ENCODE measurements around the gene FBXW2. TPM values are rescaled to one million over a fixed set of nuclear protein-coding genes. Genes with fewer than 3 reads are reported as not detected.

The FBXW2 gene
- total and polyA plus RNA-seq, 10 of the 15 experiments (the other 5 are each of a cell fraction or from before 2014, with no cell fraction given) = 2.9 to 56.9 (median 39.1) TPM

DNA sequence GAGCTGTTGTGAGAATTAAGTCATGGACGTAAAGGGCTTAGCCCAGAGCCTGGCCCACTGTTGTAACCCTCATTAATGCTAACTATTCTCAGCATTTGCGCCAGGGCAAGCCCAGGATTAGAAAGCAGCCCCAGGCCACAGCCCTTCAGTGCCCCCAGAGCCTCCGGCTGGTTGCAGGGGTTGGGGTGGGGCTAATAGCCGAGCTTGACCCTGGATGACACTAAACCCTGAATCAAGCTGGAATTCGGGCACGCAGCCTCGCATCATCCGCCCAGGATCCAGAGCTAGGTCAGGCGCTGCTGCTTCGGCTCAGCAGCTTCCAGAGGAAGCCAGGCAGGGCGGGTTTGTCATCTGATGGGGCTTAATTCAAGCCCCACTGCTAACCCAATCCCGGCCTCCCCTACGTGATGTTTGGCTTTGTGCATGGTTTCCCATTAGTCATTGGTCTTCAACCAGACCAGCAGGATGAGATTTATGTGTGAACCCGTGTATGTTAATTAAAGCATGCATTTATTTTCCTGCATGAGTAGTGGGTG, 77.8 kb downstream of the FBXW2 start:
- H3K9ac ChIP-seq (ENCODE audit: control insufficient read depth, insufficient read depth, low read length) = no peak overlapping the region
- DNase-seq (ENCODE audit: low read depth, low spot score) (no peak), FAIRE-seq (no peak), ATAC-seq (no peak)
- H3K4me1 ChIP-seq (ENCODE audit: control insufficient read depth, insufficient read depth, low read length) = peaks cover 15% of the 10 kb centered on the region
- ChIA-PET CTCF (interaction anchor here (1.6 kb wide), 1 partner anchor 356 kb away, joined by 3 read pairs; no protein-coding TSS in a partner anchor), SMC1A (ENCODE audit: uncharacterized antibody, unreplicated experiment) (no interaction called here), POLR2A (interaction anchor here (0.7 kb wide), 1 partner anchor 78 kb away, joined by 3 read pairs; the partner anchor contains the start of gene FBXW2), RAD21 (ENCODE audit: unreplicated experiment) (no interaction called here)
- 84% methylated on average over 14 of the region's 14 CpGs for WGBS (ENCODE audit: insufficient coverage, insufficient replicate concordance, low lambda C conversion rate, missing lambda C conversion rate)
- H2AFZ ChIP-seq (ENCODE audit: control insufficient read depth, low read depth, low read length) = peak overlapping the region; percentile 81; the same call in 1 of the 2 replicates
- no peak overlapping the region for H3K4me3 ChIP-seq
- TF ChIP-seq CTCF (IDR thresholded peaks at IDR 0.05 in 2 of 3, conservative IDR thresholded peaks at IDR 0.05 in 1 of 3; ENCODE audit: control insufficient read depth in 2 of 3, extremely low read depth in 1 of 3, insufficient read depth in 1 of 3, low read depth in 3 of 3, low read length in 3 of 3) = no peak
- no peak for TF ChIP-seq STAT3 (IDR thresholded peaks at IDR 0.05; ENCODE audit: low read depth, low read length)
- TF ChIP-seq KDM1A (IDR thresholded peaks at IDR 0.05; ENCODE audit: borderline replicate concordance) = no peak
- TF ChIP-seq, protein P1, sequence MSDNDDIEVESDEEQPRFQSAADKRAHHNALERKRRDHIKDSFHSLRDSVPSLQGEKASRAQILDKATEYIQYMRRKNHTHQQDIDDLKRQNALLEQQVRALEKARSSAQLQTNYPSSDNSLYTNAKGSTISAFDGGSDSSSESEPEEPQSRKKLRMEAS (IDR thresholded peaks at IDR 0.05; ENCODE audit: low read depth, low read length) = no peak
- TF ChIP-seq MTA3 (IDR thresholded peaks at IDR 0.05; ENCODE audit: borderline replicate concordance, low read length) = no peak
- TF ChIP-seq SMAD1 (IDR thresholded peaks at IDR 0.05; ENCODE audit: low read depth, partially characterized antibody) = no peak
- TF ChIP-seq RBBP5 (conservative IDR thresholded peaks at IDR 0.05) = no peak
- TF ChIP-seq BCL3 (IDR thresholded peaks at IDR 0.05; ENCODE audit: borderline replicate concordance, insufficient read depth, low read depth, low read length, poor library complexity, severe bottlenecking) = no peak
- TF ChIP-seq ETV6 (conservative IDR thresholded peaks at IDR 0.05 in 1 of 2, IDR thresholded peaks at IDR 0.05 in 1 of 2; ENCODE audit: borderline replicate concordance in 1 of 2, low read depth in 1 of 2) = no peak
- TF ChIP-seq POLR2AphosphoS2 (IDR thresholded peaks at IDR 0.05; ENCODE audit: low read depth, low read length) = no peak
- no peak for TF ChIP-seq SMAD5 (IDR thresholded peaks at IDR 0.05; ENCODE audit: low read depth)
- TF ChIP-seq RELA (IDR thresholded peaks at IDR 0.05; ENCODE audit: borderline replicate concordance, partially characterized antibody) = no peak
- no peak for TF ChIP-seq PAX5 (IDR thresholded peaks at IDR 0.05; ENCODE audit: borderline replicate concordance, low read depth, low read length)
- intact Hi-C loops (cut with micrococcal nuclease; ENCODE audit: unreplicated experiment) (no loop called here), in situ Hi-C loops (cut with MboI) (no loop called here)
- no TSS peak for BruUV-seq (replicated peaks)
- H3K9me3 ChIP-seq (replicated peaks; ENCODE audit: control insufficient read depth, insufficient read depth, low read length) = no peaks in the 10 kb centered on the region; the same call in 2 of the 3 replicates
- no peaks in the 10 kb centered on the region for H3K36me3 ChIP-seq (ENCODE audit: control insufficient read depth in 2 of 2, insufficient read depth in 2 of 2, low read length in 1 of 2)
- H4K20me1 ChIP-seq (ENCODE audit: control insufficient read depth, insufficient read depth) = no peaks in the 10 kb centered on the region
- H3K79me2 ChIP-seq (ENCODE audit: control insufficient read depth, insufficient read depth, low read length) = no peaks in the 10 kb centered on the region; the same call in 1 of the 2 replicates
- peak overlapping the region; percentile 84 for H3K4me2 ChIP-seq (ENCODE audit: control insufficient read depth, insufficient read depth)
- H3K27ac ChIP-seq (ENCODE audit: control insufficient read depth, insufficient read depth) = no peak overlapping the region
- H3K27me3 ChIP-seq (replicated peaks in 1 of 2; ENCODE audit: control insufficient read depth in 2 of 2, insufficient read depth in 2 of 2, low read length in 1 of 2) = no peaks in the 10 kb centered on the region

Data from GM12878 (cell line).